ENCODE data around the gene CAMSAP1. TPM values are rescaled to one million over a fixed set of nuclear protein-coding genes. Genes with fewer than 3 reads are reported as not detected.
"Not testable (repeated sequence)": the region's sequence is repeated elsewhere in the genome, so short reads cannot be mapped to it uniquely, and the experiment has no call there.

Gene CAMSAP1, protein sequence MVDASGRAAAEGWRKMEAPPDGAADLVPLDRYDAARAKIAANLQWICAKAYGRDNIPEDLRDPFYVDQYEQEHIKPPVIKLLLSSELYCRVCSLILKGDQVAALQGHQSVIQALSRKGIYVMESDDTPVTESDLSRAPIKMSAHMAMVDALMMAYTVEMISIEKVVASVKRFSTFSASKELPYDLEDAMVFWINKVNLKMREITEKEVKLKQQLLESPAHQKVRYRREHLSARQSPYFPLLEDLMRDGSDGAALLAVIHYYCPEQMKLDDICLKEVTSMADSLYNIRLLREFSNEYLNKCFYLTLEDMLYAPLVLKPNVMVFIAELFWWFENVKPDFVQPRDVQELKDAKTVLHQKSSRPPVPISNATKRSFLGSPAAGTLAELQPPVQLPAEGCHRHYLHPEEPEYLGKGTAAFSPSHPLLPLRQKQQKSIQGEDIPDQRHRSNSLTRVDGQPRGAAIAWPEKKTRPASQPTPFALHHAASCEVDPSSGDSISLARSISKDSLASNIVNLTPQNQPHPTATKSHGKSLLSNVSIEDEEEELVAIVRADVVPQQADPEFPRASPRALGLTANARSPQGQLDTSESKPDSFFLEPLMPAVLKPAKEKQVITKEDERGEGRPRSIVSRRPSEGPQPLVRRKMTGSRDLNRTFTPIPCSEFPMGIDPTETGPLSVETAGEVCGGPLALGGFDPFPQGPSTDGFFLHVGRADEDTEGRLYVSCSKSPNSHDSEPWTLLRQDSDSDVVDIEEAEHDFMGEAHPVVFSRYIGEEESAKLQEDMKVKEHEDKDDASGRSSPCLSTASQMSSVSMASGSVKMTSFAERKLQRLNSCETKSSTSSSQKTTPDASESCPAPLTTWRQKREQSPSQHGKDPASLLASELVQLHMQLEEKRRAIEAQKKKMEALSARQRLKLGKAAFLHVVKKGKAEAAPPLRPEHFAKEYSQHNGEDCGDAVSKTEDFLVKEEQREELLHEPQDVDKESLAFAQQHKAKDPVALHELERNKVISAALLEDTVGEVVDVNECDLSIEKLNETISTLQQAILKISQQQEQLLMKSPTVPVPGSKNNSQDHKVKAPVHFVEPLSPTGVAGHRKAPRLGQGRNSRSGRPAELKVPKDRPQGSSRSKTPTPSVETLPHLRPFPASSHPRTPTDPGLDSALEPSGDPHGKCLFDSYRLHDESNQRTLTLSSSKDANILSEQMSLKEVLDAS (N-terminal part only)
- 2.7 TPM for polyA plus RNA-seq

DNA sequence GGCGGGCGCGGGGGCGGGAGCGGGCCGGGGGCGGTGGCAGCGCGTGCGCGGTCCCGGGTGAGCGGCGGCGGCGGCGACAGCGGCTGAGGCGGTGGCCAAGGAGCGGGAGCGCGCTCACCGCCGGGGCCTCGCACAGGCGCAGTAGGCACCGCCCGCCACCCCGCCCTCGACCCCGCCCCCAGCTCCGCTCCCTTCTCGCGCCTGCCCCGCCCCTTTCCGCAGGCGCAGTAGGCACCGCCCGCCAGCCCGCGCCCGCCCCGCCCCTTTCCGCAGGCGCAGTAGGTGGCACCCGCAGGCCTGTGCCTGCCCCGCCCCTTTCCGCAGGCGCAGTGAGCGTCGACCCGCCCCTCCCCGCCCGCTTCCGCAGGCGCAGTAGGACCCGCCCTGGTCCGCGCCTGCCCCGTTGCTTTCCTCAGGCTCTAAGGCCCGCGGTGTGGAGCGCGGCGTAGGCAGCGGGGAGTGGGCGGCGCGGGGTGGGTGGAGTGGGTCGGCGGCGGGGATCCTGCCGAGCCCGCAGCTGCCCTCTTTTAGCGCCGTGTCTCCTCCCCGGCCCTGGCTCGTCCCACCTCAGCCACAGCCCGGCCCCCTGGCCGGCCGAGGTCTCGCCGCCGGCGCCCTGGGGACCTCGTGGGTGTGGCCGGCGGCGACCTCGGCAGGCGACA, at the start of gene CAMSAP1:
CAMSAP1 (minus strand) TSS at position 116 of the 662 bp plus-strand sequence. CDS start 387 bp downstream, outside the sequence.
- Mint-ChIP-seq H3K4me1 (peaks cover 36 to 46% (median 38%) of the 10 kb centered on the region in 3 donors), H3K27me3 (no peaks in the 10 kb centered on the region), H3K9me3 (peaks cover 0 to 3% (median 0%) of the 10 kb centered on the region in 3 donors), H3K27ac (peak within 1 kb of the TSS in 2 of 3 donors; percentile 58 to 78), H3K4me3 (peak within 1 kb of the TSS; percentile 84 to 98 (median 92)), H3K36me3 (peaks cover 15% of the 10 kb centered on the region)

DNA sequence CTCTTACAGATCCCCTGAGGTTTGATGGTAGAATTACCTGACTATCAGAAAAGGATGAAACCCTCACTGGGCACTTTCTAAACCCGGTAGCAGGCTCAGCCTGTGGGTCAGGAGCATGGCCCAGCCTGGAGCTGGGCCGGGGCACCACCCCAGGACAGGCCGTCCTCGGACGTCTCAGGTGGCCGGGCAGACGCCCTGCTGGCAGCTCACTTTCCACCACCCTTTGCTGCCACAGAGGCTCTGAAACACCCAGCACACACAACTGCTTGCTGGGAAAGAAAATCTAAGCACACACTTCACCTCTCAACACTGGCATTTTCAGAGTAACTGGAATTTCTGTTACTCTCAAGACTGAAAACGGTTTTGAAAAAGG, 49.4 kb upstream of the CAMSAP1 start:
- H3K27ac Mint-ChIP-seq: no peak overlapping the region
- no peaks in the 10 kb centered on the region for H3K36me3 Mint-ChIP-seq
- H3K4me1 Mint-ChIP-seq: peaks cover 11 to 13% (median 12%) of the 10 kb centered on the region in 3 donors
- H3K9me3 Mint-ChIP-seq: no peaks in the 10 kb centered on the region
- H3K4me3 Mint-ChIP-seq: no peak overlapping the region
- no peaks in the 10 kb centered on the region for H3K27me3 Mint-ChIP-seq

DNA sequence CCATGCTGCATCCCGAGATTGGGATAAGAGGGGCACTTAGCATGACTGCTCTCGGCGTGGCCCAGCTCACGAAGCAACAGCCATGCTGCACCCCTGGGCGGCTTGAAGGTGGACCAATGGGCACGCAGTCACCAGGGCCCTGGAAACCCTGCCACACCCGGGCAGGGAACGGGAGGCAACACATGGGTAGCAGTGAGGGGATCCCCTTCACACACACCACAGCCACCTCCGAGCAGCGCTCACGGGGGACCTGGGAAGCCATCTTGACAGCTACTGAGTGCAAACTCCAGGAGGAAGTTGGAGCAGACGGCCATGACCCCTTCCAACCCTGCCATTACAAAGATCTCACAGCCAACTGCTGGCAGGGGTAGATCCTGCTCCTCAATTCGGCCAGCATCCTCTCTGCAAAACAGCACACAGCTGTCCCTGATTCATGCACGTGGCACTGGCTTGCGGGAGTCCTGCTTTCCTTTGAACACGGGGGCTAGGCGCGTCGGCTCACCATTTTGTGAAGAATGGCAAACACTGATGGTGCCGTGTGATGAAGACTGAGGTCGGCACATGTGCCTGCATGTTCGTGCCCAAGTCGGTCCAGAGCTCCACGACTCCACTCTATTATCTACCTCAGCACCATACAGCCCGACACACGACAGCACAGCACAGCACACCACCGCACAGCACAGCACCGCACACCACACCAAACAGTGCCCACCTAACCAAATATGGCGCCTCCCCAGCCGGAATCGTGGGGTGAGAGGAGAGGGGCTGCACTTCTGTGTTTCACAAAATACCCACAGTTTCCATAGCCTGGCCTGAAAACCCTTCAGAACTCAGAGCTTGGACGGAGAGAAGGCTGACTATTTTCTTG, 48.8 kb upstream of the CAMSAP1 start:
- Mint-ChIP-seq H3K4me3 (peak overlapping the region in 2 of 4 donors; percentile 47 to 67), H3K4me1 (peaks cover 7 to 12% (median 8%) of the 10 kb centered on the region in 3 donors)

DNA sequence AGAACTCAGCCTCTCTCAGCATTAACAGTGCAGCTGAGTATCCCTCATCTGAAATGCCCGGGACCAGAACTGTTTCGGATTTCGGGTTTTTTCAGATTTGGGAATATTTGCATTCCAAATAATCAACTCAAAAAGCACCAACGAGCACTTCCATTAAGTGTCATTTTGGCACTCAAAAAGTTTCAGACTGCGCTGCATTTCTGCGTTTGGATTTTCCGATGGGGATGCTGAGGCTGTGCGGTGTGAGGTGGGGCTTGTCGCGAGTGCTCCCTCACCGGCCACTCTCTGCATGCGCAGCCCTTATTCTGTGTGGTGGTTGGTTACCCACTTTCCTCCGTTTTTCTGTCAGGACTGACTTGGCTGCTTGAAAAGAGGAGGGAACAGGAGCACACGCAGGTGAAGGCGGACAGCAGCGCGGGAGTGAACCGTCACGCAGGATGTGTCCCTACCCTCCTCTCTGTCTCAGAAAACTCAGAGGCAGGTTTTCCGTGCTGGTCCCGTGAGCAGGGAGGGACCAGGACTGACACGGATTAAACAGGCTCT, 45.4 kb upstream of the CAMSAP1 start:
- peaks cover 7% of the 10 kb centered on the region for H3K36me3 Mint-ChIP-seq
- H3K27ac Mint-ChIP-seq: no peak overlapping the region

More for the DNA sequence above, 48.8 kb upstream of the CAMSAP1 start:
- peak overlapping the region in 1 of 3 donors; percentile 65 for H3K27ac Mint-ChIP-seq
- H3K27me3 Mint-ChIP-seq: no peaks in the 10 kb centered on the region
- H3K36me3 Mint-ChIP-seq: no peaks in the 10 kb centered on the region
- no peaks in the 10 kb centered on the region for H3K9me3 Mint-ChIP-seq

DNA sequence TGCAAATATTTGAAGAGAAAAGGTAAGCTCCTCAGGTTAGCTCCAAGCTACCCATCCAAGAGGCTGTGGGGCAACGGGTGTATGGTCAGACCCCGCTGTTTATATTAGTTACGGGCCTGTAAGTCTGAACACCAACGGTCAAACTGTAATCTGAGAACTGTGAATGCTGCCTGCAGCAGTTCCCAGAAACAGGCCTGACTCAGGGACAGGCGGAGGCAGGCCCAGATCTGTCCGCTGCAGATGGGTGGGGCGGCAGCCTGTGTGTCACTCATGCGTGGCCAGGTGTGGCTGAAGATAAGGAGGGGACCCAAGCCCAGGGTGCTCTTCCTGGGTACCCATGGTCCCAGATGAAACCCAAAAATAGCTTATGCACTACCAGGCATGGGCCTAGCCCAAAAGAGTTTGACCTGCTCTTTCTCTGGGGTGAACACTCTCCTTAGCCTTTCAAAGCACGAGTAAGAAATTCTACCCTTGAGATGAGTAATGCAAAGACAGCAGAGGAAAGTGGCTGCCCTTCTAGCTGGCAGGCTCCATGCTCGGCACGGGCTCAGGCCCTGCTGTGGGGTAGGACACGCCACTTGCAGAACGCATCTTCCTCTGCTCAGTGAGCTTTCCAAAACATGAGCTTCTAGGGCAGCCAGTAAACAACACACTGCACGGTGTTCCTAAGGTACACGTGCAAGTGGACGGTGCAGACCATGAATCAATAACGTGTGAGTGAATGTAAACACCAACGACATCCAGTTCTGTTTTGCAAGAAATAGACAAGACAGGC, 44.7 kb upstream of the CAMSAP1 start:
- Mint-ChIP-seq H3K36me3 (peaks cover 7% of the 10 kb centered on the region), H3K4me1 (peaks cover 0 to 3% (median 2%) of the 10 kb centered on the region in 3 donors), H3K4me3 (no peak overlapping the region), H3K9me3 (no peaks in the 10 kb centered on the region), H3K27me3 (no peaks in the 10 kb centered on the region), H3K27ac (no peak overlapping the region)

More for the DNA sequence above, 45.4 kb upstream of the CAMSAP1 start:
- Mint-ChIP-seq H3K27me3 (no peaks in the 10 kb centered on the region), H3K4me3 (no peak overlapping the region), H3K9me3 (no peaks in the 10 kb centered on the region), H3K4me1 (peaks cover 0 to 3% (median 2%) of the 10 kb centered on the region in 3 donors)

DNA sequence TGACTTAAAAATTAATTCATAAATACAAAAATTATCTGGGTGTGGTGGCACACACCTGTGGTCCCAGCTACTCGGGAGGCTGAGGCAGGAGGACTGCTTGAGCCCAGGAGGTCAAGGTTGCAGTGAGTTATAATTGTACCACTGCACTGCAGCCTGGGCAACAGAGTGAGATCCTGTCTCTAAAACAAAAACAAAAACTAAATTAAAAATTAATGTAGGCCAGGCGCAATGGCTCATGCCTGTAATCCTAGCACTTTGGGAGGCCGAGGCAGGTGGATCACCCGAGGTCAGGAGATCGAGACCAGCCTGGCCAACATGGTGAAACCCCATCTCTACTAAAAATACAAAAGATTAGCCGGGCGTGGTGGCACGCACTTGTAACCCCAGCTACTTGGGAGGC, 44.0 kb upstream of the CAMSAP1 start:
- not testable (repeated sequence) for H3K4me1 Mint-ChIP-seq, H3K27me3 Mint-ChIP-seq, H3K9me3 Mint-ChIP-seq, H3K27ac Mint-ChIP-seq, H3K4me3 Mint-ChIP-seq, H3K36me3 Mint-ChIP-seq

DNA sequence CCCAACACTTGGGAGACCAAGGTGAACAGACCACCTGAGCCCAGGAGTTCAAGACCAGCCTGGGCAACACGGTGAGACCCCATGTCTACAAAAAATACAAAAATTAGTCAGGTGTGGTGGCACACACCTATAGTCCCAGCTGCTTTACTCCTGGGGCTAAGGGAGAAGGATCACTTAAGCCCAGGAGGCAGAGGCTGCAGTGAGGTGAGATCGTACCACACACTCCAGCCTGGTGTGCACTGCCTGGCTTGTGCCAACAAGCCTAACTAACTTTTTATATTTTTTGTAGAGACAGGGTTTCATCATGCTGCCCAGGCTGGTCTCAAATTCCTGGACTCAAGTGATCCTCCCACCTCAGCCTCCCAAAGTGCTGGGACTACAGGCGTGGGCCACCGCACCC, 43.5 kb upstream of the CAMSAP1 start:
- not testable (repeated sequence) for H3K4me3 Mint-ChIP-seq, H3K4me1 Mint-ChIP-seq, H3K36me3 Mint-ChIP-seq, H3K9me3 Mint-ChIP-seq, H3K27ac Mint-ChIP-seq, H3K27me3 Mint-ChIP-seq

DNA sequence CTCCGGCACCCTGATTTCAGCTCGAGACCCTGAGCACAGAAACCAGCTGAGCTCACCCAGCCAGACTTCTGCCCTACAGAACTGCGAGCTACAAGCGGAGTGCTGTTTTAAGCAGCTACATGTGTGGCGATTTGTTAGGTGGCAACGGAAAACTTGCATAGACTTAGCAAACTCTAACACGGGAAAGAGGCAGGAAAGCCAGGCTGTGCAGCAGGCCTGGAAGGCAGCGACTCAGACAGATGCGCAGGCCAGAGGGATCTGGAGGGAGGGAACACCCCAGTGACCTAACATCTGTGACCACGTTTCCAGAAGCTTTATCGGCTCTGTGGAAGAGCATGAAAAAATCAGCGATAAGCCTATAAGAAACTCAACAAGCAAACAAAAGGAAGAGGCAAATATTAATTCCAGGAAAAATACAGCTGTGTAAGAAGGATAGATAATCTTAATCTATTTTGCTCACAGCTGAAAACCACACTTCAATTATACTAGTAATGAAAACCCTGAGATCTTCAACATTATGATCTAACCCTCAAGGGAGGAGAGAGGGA, 42.9 kb upstream of the CAMSAP1 start:
- H3K27ac Mint-ChIP-seq: peak overlapping the region in 1 of 3 donors; percentile 23
- H3K9me3 Mint-ChIP-seq: no peaks in the 10 kb centered on the region
- no peaks in the 10 kb centered on the region for H3K27me3 Mint-ChIP-seq
- H3K36me3 Mint-ChIP-seq: peaks cover 9% of the 10 kb centered on the region
- no peaks in the 10 kb centered on the region for H3K4me1 Mint-ChIP-seq
- no peak overlapping the region for H3K4me3 Mint-ChIP-seq

DNA sequence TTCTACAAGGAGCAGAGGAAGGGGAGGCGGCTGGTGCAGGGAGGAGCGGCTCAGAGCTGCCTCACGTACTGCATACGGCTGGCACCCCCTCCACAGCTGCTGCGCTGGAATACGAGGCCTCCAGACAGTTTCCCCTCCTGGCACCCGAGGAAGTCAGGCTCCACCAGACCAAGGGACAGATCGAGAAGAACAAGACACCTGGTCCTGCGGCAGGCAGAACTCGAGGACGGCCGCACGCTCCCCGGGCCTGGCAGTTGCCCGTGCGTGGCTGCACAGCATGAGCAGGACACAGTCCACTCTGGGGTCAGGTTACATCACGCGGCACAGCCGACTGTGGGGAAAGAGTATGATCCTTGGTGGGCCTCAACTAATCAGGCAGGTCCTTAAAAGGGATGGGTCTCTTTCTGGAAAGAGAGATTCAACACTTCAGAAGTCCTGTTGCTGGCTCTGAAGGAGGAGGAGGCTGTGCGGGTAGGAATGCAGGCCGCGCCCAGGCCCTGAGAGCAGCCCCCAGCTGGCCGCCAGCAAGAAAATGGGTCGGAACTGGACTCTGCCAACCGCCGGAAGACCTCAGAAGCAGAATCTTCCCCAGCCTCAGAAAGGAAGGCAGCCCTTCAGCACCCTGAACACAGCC, 42.3 kb upstream of the CAMSAP1 start:
- no peak overlapping the region for H3K27ac Mint-ChIP-seq
- no peak overlapping the region for H3K4me3 Mint-ChIP-seq
- no peaks in the 10 kb centered on the region for H3K4me1 Mint-ChIP-seq
- no peaks in the 10 kb centered on the region for H3K27me3 Mint-ChIP-seq
- no peaks in the 10 kb centered on the region for H3K9me3 Mint-ChIP-seq
- H3K36me3 Mint-ChIP-seq: peaks cover 9% of the 10 kb centered on the region

DNA sequence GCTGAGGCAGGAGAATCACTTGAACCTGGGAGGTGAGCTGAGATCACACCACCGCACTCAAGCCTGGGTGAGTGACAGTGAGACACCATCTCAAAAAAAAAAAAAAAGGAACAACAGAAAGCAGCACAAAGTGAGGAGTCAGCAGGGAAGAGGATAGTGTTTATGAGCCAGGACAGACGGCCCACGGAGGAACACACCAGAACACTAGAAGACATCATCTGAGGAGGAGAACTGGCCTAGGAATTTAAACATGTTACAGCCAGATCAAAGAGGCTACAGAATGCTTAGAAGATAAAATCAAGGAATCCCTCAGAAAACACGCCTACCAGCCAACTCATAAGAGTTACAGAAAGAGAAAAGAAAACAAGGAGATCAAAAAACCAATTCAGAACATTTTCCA, 41.6 kb upstream of the CAMSAP1 start:
- H3K27ac Mint-ChIP-seq: peak overlapping the region in 1 of 3 donors; percentile 59

DNA sequence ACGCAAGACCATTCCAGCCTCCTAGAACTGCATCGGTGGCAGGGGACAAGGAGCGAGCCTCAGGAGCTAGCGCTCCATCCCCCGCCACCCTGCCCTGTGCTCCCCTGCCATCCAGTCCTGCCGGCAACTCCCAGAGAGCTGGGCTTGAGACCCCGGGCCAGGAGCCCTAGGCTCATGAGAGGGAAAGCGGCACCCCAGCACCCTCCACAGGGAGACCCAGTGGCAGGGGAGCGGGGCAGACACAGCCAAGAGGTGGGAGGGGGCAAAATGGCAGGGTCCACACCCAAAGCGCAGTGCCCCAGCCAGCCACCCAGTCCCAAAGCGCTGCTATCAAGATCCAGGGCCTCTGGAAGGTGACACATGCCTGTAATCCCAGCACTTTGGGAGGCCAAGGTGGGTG, 41.1 kb upstream of the CAMSAP1 start:
- H3K36me3 Mint-ChIP-seq: peaks cover 11% of the 10 kb centered on the region
- H3K4me3 Mint-ChIP-seq: no peak overlapping the region

More for the DNA sequence above, 41.6 kb upstream of the CAMSAP1 start:
- H3K4me1 Mint-ChIP-seq: no peaks in the 10 kb centered on the region
- H3K9me3 Mint-ChIP-seq: no peaks in the 10 kb centered on the region
- H3K36me3 Mint-ChIP-seq: peaks cover 9% of the 10 kb centered on the region
- H3K4me3 Mint-ChIP-seq: no peak overlapping the region
- H3K27me3 Mint-ChIP-seq: no peaks in the 10 kb centered on the region

DNA sequence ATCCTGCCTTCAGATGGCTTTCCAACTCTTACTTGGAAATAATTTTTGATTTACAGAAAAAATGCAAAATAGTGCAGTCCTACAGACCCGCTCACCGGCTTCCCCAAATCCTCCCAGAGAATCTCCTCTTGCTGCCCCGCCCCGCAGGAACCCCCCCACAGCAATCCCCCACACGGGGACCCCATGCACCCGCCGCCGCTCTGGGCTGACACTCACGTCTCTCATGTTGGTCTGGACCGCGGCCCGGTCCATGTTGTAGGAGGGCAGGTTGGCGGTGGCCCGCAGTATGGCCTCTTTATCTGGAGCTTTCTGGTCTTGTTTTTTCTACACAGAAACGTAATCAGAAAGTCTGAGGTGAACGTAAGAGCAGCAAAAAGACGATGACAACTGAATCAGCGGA, 40.2 kb upstream of the CAMSAP1 start:
- Mint-ChIP-seq H3K9me3 (no peaks in the 10 kb centered on the region), H3K27ac (no peak overlapping the region), H3K4me3 (no peak overlapping the region), H3K36me3 (peaks cover 15% of the 10 kb centered on the region), H3K27me3 (no peaks in the 10 kb centered on the region), H3K4me1 (no peaks in the 10 kb centered on the region)

More for the DNA sequence above, 41.1 kb upstream of the CAMSAP1 start:
- no peaks in the 10 kb centered on the region for H3K4me1 Mint-ChIP-seq
- H3K9me3 Mint-ChIP-seq: no peaks in the 10 kb centered on the region
- no peaks in the 10 kb centered on the region for H3K27me3 Mint-ChIP-seq
- H3K27ac Mint-ChIP-seq: no peak overlapping the region
